Fibroblast of pulmonary artery (primary cell): ENCODE data around the gene ST7.

Experiments used
- DNase-seq: peaks from one replicate; pipeline ENCODE4 v3.0.0-alpha.2; 2010; ENCODE audit warnings: low read depth
- H3K4me3 ChIP-seq: replicated peaks from 2 replicates; pipeline ENCODE4 v1.5.1; 2011; ENCODE audit warnings: low read depth, mild to moderate bottlenecking, control low read depth, low read length, moderate library complexity
- TF ChIP-seq, protein P1 (sequence below): IDR thresholded peaks from 2 replicates; pipeline ENCODE4 v1.5.1; 2011; ENCODE audit warnings: mild to moderate bottlenecking, control low read depth, low read length, inconsistent platforms; ENCODE audit errors: missing control alignments

Gene ST7

DNA sequence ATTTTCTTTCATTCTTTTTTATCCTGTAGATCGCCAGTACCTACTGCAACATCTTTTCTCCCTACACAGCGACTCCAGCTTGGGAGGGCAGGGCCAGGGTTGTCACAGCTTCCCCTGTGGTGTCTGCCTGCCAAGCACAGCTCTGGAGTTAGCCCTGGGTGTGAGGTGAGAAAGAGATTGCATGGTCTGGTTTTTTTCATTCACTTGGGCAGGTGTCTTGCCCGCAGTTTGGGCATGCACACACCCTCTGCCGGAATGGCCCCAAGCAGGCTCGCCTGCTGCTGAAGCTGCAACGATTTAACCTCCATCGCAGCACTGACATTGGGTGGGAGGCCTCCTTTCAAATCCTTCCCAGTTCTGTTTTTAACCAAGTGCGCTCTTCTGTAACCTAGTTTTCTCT, 236.8 kb downstream of the ST7 start:
- DNase-seq = no peak
- H3K4me3 ChIP-seq = no peak overlapping the region
- TF ChIP-seq, protein P1, sequence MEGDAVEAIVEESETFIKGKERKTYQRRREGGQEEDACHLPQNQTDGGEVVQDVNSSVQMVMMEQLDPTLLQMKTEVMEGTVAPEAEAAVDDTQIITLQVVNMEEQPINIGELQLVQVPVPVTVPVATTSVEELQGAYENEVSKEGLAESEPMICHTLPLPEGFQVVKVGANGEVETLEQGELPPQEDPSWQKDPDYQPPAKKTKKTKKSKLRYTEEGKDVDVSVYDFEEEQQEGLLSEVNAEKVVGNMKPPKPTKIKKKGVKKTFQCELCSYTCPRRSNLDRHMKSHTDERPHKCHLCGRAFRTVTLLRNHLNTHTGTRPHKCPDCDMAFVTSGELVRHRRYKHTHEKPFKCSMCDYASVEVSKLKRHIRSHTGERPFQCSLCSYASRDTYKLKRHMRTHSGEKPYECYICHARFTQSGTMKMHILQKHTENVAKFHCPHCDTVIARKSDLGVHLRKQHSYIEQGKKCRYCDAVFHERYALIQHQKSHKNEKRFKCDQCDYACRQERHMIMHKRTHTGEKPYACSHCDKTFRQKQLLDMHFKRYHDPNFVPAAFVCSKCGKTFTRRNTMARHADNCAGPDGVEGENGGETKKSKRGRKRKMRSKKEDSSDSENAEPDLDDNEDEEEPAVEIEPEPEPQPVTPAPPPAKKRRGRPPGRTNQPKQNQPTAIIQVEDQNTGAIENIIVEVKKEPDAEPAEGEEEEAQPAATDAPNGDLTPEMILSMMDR = no peak

DNA sequence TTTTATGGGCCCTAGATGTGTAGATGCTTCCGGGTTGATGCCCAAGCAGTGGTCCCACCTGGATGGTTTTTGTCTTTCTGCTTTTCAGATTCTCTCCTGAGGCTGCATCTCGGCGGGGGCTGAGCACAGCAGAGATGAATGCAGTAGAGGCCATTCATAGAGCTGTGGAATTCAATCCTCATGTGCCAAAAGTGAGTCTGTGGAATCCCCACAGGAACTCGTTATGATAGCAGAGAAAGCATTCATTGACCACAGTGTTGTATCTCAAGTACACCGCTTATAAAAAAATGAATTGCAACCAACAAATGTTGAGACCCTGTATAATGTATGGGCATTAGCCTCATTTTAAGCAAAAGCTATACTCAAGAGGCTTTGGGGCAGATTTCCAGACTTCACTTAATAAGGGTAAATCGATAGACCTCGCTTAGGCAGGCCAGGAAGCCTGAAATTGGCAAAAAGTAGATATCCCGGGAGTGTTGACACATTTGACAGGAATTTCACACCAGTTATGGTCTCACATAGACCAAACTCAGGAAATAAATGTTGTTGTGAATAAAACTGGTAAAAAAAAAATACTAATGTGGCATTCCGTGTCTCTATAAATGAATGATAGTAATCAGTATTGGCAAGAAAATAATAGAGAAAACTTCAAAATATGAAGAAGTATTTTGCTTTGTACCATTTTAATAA, 237.6 kb downstream of the ST7 start:
- no peak overlapping the region for H3K4me3 ChIP-seq
- DNase-seq = no peak

DNA sequence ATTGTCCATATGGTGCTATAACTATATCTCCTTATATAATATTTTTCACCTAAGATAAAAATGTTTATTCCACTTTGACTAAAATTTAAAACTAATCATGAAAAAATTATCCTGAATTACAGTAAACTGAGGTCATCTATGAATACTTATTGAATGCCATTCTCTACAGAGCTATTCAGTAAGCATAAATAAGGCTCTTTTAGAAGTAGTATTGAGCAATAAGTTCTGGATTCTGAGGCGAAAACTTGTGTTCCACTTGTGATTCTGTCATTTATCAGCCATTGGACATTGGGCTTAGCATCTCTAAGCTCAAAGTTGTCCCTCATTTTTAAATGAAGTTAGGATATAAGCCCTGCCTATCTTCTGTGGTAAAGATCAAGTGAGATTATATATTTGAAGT, 238.8 kb downstream of the ST7 start:
- TF ChIP-seq, protein P1 = no peak
- no peak overlapping the region for H3K4me3 ChIP-seq
- no peak for DNase-seq

More for the DNA sequence above, 237.6 kb downstream of the ST7 start:
- TF ChIP-seq, protein P1 = no peak

DNA sequence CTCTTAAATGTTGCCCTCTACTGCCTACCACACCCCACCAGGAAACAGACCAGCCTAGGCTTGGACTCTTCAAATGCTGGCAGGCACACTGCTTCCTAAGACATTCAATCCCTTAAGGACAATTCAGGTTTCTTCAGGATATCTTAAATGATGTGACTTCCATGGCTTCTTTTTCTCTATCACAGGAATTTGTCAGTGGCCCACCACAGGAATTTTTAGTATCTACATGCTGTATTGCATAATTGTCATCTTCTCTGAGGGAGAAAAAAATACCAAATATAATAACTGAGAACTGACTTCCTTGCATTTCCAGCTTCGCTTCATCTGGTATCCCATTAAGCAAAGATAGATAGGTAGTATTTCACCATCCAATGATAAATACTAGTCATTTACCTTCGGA, 240.3 kb downstream of the ST7 start:
- TF ChIP-seq, protein P1 = no peak
- peak; percentile 22 for DNase-seq
- H3K4me3 ChIP-seq = no peak overlapping the region

DNA sequence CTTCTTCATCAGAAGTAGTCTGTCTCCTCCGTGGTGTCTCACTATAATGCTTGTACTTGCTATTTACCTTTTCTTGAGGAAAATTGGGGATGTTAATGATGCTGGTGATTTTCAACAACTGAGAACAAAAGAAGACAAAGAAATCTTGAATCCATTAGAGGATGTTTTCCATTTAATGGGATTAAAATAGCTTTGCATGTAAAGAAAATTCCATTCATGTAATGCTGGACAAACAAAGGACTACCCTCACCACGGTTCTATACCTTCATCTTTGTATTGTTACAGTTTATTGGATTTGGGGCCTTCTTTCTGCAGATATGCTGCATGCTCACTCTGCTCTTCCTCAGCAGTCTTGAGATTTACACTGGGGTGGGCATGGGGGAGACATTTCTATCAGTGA, 241.1 kb downstream of the ST7 start:
- no peak for DNase-seq

DNA sequence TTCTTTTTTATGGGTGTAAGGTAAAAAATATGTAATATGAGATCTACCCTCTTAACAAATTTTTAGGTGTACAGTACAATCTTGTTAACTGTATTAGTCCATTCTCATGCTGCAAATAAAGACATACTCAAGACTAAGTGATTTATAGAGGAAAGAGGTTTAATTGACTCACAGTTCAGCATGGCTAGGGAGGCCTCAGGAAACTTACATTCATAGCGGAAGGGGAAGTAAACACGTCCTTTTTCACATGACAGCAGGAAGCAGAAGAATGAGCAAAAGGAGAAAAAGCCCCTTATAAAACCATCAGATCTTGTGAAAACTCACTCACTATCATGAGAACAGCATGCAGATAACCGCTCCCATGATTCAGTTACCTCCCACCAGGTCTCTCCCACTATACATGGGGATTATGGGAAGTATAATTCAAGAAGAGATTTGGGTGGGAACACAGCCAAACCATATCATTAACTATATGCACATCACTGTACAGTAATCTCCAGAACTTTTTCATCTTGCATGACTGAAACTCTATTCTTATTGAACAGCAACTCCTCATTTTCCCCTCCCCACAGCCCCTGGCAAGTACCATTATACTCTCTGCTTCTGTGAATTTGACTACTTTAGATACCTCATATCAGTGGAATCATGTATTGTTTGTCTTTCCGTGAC, 242.2 kb downstream of the ST7 start:
- no peak overlapping the region for H3K4me3 ChIP-seq
- DNase-seq = no peak
- TF ChIP-seq, protein P1 = no peak

More for the DNA sequence above, 241.1 kb downstream of the ST7 start:
- TF ChIP-seq, protein P1 = no peak
- no peak overlapping the region for H3K4me3 ChIP-seq

DNA sequence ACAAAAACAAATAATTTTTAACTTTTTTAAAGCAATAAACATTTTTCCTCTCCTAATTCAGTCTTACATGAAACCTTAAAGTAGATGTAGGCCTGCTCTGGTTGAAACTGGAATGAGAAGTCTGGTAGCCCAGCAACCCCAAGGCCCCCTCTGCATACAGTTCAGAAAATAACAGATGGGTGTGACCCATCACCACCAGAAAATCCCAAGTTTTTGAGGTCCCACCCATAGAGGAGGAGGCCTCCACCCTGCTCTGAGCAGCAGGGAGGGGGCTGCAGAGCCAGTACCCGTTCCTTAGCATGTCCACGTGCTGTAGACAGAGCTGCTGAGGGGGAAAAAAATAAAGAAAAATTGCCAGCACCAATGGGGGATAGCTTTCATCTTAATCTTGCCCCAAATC, 246.8 kb downstream of the ST7 start:
- no peak for DNase-seq
- no peak overlapping the region for H3K4me3 ChIP-seq
- TF ChIP-seq, protein P1 = no peak
